GM19328 (cell line): Measurements from ENCODE around the gene ACOT11.

ENCODE experiments used
- ATAC-seq: cut with Tn5 transposase; IDR thresholded peaks from one replicate; pipeline ENCODE4 v1.9.1; 2021; ENCODE audit warnings: mild to moderate bottlenecking, moderate library complexity; ENCODE audit not compliant: unreplicated experiment

ACOT11 gene

GRCh38 chr1:54583871-54584270 is 35.8 kb downstream of the ACOT11 start:
- ATAC-seq: no peak

GRCh38 chr1:54584575-54584974 is 36.5 kb downstream of the ACOT11 start:
- no peak for ATAC-seq

DNA sequence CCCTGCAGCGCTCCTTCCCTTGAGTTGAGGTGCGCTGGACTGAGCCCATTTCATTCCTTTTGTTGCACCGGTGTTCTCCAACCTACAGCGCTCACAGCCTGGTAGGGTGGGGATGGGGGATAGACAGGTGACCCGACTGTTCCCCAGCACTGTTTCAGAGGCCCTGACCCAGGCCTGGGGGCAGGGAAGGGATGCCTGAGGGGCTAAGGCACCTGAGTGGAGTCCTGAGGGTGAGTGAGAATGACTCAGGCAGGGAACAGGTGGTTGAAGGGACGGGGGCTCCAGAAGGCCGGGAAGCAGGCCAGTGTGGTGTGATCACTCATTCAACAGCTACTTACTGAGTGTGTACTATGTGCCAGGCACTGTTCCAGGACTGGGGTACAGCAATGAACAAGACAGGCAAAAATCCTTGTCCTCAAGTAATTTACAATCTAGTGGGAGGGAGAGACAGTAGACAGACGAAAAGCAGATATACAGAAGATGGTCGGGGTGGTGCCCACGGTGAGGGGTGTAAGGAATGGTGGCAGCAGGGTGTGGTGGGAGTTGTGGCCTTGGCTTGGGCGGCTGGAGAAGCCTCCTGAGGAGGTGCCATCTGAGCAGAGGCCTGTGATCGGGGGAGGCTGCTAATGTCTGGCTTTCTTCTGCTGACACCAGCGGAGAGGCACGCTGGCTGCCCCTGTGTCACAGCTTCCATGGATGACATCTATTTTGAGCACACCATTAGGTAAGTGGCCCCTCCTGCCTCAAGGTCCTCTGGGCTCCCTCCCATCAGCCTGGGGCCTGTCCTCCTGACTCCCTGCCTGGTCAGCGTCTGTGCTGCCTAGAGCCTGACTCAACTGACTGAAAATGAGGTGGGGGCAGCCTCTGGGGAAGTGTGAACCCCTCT is 37.4 kb downstream of the ACOT11 start:
- ATAC-seq: no peak

- no peak for ATAC-seq
Observed at GRCh38 chr1:54588377-54588776, 40.3 kb downstream of the ACOT11 start.

DNA sequence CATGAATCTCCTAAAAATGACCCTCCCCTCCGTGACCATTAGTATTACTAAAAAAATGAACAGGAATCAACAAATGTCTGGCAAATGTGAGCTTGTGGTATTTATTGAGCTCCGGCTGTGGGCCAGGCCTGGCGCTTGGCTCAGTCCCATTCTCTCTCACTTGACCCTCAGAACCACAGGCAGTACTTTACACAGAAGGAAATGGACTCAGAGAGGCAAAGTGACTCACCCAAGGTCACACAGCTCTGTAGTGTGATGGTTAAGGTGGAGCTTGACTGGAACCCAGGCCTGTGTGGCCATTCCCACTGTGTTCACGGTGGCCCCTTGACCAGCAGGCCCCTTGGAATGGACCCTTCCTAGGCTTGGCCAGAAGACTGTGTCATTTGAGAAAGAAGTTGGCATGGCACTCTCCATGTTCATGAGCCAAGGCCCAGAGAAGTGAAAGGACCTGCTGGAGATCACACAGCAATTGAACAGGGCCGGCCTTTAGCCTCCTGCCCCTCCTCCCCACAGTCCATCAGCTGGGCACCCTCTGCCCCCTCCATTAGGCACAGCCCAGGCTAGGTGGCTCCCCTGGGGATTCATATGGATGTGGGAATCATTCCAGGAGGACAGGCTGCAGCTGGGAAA is 43.2 kb downstream of the ACOT11 start:
- ATAC-seq: no peak

DNA sequence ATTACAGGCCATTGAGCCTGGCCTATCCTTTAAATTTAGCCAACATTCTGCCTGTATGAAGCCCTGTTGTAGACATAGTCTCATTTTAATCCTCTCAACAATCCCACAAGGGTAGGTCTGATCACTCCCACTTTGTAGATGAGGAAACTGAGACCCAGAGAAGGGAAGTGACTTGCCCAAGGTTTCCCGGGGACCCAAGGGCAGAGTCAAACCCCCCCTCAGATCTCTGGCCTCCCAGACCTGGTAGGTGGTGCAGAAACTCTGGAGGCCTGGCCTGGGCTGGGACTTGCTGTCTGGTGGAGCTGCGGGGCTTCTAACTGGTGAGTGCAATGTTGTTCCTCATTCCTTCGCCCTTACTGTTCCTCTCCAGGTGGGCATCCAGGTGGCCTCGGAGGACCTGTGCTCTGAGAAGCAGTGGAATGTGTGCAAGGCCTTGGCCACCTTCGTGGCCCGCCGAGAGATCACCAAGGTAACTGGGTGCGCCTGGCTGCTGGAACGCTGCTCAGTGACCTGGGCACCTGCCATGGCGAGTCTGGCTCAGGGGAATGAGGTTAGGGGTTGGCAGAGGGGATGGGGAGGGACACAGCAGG is 45.6 kb downstream of the ACOT11 start:
- ATAC-seq: no peak

DNA sequence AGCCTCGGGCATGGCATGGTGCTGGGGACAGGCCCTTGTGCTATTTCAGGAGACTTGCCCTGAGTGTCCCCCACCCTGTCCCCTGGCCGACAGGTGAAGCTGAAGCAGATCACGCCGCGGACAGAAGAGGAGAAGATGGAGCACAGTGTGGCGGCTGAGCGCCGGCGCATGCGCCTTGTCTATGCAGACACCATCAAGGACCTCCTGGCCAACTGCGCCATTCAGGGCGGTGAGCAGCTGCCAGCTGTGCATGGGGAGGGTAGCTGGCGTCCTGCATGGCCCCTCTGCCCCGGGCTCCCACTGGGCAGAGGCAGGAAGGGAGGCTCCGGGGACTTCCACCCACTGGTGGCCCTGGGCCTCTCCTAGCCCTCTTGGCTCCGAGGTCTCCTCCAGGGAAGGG is 46.4 kb downstream of the ACOT11 start:
- no peak for ATAC-seq

GRCh38 chr1:54595956-54596498 is 48.0 kb downstream of the ACOT11 start:
- no peak for ATAC-seq

- ATAC-seq: no peak
Observed at GRCh38 chr1:54596756-54597155, 48.7 kb downstream of the ACOT11 start.

GRCh38 chr1:54597455-54598030 is 49.5 kb downstream of the ACOT11 start:
- ATAC-seq: no peak

GRCh38 chr1:54599211-54599823 is 51.3 kb downstream of the ACOT11 start:
- ATAC-seq: no peak

DNA sequence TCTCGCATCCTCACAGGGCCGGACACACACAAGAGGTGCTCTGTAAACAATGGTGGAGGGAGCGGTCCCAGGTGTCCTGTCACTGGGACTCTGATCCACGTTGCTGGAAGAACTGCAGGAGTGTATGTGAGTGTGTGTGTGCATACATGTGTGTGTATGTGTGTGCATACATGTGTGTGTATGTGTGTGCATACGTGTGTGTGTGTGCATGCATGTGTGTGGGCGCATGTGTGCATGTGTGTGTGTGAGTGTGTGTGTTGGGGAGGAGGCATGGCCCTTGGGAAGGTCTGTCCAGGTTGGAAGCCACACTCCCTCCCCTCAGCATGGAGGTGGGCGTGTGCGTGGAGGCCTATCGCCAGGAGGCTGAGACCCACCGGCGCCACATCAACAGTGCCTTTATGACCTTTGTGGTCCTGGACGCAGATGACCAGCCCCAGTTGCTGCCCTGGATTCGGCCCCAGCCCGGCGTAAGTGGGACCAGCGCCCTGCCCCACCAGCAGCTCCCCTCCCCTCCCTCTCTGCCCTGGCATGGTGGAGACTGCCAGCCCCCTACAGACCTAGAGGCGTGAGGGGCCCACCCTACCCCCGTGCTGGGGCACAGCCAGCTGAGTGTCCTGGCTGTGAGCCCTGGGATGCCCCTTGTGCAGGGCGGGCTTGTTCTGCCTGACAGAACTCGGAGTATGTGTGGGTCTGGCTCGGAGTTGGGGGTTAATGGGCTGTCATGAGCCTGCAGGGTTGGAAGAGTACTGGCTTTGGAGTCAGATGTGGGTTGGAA is 53.1 kb downstream of the ACOT11 start:
- ATAC-seq: no peak

DNA sequence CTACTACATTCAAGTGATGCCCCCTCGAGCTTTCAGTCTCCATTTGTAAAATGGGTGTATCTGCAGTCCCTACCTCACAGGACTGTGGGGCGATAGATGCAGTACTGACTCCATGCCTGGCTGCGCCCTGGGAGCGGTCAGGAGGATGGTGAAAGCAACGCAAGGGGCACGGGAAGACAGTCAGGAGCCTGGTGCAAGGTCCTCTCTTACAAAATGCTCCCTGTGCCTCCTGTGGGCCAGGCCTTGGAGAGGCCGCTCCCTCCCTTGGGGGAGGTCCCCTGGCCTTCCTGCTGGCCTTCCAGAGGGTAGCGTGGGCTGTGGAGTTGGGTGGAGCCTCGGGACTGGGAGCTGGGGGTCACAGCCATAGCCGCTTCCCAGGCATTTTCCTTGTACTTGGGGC is 53.7 kb downstream of the ACOT11 start:
- no peak for ATAC-seq

- ATAC-seq: no peak
Observed at GRCh38 chr1:54602554-54602953, 54.5 kb downstream of the ACOT11 start.

DNA sequence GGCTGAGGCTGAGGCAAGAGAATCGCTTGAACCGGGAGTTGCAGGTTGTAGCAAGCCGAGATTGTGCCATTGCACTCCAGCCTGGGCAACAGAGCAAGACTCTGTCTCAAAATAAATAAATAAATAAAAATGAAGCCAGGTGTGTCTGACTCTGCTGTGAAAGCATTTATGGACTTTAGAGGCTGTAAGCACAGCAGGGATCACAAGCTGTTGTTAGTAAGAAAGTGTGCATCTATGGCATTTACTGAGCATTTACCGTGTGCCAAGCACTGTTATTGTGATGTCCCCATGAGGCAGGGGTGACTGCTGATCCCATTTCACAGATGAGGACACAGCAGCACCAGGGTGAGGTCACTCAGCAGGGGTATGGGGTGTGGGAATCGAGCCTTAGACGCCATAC is 55.2 kb downstream of the ACOT11 start:
- ATAC-seq: no peak

DNA sequence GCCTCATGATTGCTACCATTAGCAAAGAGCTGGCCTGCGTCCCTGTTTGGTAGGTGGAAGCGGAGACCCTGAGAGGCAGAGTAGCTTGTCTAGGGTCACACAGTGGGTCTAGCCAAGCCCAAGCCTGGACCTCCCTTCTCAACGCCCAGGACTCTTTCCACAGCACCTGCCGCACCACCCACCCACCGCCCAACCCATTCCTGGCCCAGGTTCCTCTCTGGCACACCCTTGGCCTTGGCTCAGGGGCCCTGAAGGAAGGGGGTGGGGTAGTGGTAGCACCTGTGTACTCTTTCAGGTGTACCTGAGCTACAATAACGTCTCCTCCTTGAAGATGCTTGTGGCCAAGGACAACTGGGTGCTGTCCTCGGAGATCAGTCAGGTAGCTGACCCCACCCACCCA is 56.0 kb downstream of the ACOT11 start:
- ATAC-seq: no peak

DNA sequence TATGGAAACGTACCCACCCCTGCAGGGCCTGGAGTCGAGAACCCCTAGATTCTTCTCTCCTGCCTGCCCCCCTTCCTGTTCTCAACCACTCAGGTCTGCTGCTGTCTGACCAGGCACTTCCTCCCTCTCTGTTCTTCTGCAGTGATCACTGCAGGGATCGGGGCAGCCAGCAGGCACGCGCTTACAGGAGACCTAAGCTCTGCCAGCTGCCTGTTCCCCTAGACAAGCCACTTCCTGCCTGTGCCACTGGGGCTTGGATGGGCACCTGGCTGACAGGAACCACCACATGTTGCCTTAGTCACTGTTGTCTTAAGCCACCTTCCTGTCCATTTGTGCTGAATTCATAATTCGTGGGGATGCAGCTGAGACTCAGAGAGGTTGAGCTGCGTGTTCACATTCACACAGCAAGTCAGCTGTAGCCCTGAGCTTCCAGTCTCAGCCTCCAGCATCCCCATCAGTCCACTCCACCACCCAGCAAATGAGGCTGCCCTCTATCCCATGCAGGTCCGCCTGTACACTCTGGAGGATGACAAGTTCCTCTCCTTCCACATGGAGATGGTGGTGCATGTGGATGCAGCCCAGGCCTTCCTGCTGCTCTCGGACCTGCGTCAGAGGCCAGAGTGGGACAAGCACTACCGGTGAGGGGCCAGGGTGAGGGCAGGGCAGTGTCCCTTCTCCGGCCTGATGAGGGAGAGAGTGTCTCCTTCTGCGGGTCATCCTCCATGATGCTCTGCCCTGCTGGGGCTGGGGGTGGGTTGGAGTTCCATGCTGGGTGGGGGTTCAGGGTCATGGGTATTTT is 56.7 kb downstream of the ACOT11 start:
- ATAC-seq: no peak

GRCh38 chr1:54606096-54606989 is 58.3 kb downstream of the ACOT11 start:
- no peak for ATAC-seq

- ATAC-seq: no peak
Observed at GRCh38 chr1:54606990-54607325, 58.9 kb downstream of the ACOT11 start.
